ENCODE measurements around the gene CBLB.

DNA sequence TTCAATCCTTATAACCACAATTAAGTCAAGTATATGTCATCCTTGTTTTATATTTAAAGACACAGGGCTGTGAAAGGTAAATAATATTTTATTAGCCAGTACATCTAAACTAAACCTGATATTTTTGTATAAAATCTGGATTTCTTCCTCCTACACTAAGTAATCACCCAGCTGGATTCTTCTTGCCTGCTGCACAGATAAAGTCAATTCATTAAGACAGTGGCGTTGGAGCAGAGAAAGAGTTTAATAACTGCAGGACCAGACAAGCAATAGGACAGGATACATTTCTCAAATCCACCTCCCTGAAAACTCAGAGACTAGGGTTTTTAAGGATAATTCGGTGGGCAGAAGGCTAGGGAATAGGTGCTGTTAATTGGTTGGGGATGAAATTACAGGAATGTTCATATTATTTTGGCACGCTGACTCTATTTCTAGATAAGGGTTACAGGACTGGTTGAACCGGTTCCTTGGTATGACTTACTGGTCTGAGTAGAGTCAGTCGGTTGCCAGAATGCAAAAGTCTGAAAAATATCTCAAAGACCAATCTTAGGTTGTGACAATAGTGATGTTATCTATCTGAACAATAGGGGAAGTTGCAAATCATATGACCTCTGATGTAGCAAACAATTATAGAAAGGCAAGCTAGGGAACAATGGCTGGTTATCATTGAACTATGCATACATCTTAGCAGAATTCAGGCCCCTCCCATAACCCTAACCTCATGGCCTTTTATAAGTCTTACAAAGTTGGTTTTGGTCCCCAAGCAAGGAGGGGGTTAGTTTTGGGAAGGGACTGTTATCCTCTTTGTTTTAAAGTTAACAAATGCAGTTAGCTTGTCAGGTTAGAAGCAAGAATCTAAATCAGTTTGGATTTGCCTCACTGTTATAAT is 257.3 kb downstream of the CBLB start:
- TF ChIP-seq, protein P1, sequence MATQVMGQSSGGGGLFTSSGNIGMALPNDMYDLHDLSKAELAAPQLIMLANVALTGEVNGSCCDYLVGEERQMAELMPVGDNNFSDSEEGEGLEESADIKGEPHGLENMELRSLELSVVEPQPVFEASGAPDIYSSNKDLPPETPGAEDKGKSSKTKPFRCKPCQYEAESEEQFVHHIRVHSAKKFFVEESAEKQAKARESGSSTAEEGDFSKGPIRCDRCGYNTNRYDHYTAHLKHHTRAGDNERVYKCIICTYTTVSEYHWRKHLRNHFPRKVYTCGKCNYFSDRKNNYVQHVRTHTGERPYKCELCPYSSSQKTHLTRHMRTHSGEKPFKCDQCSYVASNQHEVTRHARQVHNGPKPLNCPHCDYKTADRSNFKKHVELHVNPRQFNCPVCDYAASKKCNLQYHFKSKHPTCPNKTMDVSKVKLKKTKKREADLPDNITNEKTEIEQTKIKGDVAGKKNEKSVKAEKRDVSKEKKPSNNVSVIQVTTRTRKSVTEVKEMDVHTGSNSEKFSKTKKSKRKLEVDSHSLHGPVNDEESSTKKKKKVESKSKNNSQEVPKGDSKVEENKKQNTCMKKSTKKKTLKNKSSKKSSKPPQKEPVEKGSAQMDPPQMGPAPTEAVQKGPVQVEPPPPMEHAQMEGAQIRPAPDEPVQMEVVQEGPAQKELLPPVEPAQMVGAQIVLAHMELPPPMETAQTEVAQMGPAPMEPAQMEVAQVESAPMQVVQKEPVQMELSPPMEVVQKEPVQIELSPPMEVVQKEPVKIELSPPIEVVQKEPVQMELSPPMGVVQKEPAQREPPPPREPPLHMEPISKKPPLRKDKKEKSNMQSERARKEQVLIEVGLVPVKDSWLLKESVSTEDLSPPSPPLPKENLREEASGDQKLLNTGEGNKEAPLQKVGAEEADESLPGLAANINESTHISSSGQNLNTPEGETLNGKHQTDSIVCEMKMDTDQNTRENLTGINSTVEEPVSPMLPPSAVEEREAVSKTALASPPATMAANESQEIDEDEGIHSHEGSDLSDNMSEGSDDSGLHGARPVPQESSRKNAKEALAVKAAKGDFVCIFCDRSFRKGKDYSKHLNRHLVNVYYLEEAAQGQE (IDR thresholded peaks at IDR 0.05): no peak
- TF ChIP-seq POLR2AphosphoS2 (conservative IDR thresholded peaks at IDR 0.05; ENCODE audit: low read length) (no peak), BHLHE40 (IDR thresholded peaks at IDR 0.05; ENCODE audit: low read depth, low read length) (no peak), JUNB (IDR thresholded peaks at IDR 0.05) (no peak), RFX5 (IDR thresholded peaks at IDR 0.05) (no peak), POLR2A (IDR thresholded peaks at IDR 0.05; ENCODE audit: low read length) (no peak), CHD2 (IDR thresholded peaks at IDR 0.05; ENCODE audit: low read length, partially characterized antibody) (no peak), CBX8 (IDR thresholded peaks at IDR 0.05) (no peak), TP53 (CRISPR knock-in tag; IDR thresholded peaks at IDR 0.05) (no peak)
- TF ChIP-seq, protein P2, sequence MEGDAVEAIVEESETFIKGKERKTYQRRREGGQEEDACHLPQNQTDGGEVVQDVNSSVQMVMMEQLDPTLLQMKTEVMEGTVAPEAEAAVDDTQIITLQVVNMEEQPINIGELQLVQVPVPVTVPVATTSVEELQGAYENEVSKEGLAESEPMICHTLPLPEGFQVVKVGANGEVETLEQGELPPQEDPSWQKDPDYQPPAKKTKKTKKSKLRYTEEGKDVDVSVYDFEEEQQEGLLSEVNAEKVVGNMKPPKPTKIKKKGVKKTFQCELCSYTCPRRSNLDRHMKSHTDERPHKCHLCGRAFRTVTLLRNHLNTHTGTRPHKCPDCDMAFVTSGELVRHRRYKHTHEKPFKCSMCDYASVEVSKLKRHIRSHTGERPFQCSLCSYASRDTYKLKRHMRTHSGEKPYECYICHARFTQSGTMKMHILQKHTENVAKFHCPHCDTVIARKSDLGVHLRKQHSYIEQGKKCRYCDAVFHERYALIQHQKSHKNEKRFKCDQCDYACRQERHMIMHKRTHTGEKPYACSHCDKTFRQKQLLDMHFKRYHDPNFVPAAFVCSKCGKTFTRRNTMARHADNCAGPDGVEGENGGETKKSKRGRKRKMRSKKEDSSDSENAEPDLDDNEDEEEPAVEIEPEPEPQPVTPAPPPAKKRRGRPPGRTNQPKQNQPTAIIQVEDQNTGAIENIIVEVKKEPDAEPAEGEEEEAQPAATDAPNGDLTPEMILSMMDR (IDR thresholded peaks at IDR 0.05): no peak
- TF ChIP-seq, protein P3, sequence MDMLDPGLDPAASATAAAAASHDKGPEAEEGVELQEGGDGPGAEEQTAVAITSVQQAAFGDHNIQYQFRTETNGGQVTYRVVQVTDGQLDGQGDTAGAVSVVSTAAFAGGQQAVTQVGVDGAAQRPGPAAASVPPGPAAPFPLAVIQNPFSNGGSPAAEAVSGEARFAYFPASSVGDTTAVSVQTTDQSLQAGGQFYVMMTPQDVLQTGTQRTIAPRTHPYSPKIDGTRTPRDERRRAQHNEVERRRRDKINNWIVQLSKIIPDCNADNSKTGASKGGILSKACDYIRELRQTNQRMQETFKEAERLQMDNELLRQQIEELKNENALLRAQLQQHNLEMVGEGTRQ (IDR thresholded peaks at IDR 0.05): no peak
- TF ChIP-seq, protein P4, sequence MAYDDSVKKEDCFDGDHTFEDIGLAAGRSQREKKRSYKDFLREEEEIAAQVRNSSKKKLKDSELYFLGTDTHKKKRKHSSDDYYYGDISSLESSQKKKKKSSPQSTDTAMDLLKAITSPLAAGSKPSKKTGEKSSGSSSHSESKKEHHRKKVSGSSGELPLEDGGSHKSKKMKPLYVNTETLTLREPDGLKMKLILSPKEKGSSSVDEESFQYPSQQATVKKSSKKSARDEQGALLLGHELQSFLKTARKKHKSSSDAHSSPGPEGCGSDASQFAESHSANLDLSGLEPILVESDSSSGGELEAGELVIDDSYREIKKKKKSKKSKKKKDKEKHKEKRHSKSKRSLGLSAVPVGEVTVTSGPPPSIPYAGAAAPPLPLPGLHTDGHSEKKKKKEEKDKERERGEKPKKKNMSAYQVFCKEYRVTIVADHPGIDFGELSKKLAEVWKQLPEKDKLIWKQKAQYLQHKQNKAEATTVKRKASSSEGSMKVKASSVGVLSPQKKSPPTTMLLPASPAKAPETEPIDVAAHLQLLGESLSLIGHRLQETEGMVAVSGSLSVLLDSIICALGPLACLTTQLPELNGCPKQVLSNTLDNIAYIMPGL (CRISPR knock-in tag; IDR thresholded peaks at IDR 0.05; ENCODE audit: borderline replicate concordance): no peak

All from A549 (cell line).